HG02973 (cell line): ENCODE data around the gene ZNF117.
"Not testable (repeated sequence)": the region's sequence is repeated elsewhere in the genome, so short reads cannot be mapped to it uniquely, and the experiment has no call there.

ENCODE experiments used
- ATAC-seq: cut with Tn5 transposase; IDR thresholded peaks from one replicate; pipeline ENCODE4 v1.9.1; 2021; ENCODE audit warnings: moderate library complexity; ENCODE audit not compliant: unreplicated experiment

The ZNF117 gene

DNA sequence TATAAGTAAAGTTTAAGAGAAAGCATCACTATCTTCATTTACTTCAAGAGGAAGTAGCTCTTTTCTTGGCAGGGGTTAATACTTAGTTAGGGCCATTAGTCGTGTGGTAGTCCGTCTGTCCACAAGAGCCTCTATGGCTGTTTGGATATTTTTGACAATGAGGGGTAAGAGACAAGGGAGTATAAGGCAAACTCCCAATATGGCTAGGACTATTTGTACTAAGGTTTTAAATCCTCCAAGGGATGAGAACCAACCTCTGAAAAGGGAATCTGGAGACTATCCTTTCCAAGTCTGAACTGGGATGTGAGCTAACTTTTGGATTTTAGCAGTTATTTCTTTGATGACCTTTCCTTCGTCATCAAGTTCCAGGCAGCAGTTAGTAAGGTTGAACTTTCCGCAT is at the start of gene ZNF117:
Gene ZNF117, minus strand, starts transcription at position 101 of the 400 bp plus-strand sequence.
- no peak for ATAC-seq

DNA sequence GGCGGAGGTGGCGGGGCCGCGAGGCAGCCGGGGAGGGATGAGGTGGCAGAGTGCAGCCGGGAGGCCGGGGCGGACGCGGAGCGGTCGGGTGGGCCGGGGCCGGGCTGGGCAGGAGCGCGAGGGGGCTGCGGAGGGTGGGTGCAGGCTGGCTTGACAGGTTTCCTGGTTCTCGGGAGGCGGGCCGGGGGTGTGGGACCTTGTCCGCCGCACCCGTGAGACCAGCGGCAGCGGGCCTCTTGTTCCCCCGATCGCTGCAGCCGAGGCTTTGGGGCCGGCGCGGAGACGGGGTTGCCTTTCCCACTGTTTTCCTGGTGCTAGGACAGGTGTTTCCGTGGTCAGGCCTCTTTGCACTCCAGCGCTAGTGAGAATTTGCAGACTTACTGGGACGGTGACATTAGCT is 47.9 kb upstream of the ZNF117 start:
- ATAC-seq: peak; percentile 8

- peak; percentile 81 for ATAC-seq
Observed at GRCh38 chr7:65037740-65038688, 47.2 kb upstream of the ZNF117 start.

DNA sequence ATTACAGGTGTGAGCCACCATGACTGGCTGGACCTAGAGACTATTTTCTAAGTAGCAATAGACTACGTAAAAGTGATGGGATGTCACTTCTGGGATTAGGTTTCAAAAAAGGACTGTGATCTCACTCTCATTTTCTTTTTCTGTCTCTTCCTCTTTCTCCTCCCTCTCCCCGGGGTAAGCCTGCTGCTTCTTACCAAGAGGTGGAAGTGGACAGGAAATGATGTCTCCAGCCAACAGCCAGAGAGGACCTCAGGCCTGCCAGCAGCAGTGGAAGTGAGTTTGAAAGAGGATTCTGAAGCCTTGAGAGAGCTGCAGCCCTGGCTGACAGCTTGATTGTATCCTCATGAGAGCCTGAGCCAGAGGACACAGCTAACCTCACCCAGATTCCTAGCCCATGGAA is 45.7 kb upstream of the ZNF117 start:
- ATAC-seq: not testable (repeated sequence)

- not testable (repeated sequence) for ATAC-seq
Observed at GRCh38 chr7:65035469-65035868, 44.6 kb upstream of the ZNF117 start.

- not testable (repeated sequence) for ATAC-seq
Observed at GRCh38 chr7:65034120-65034782, 43.4 kb upstream of the ZNF117 start.

DNA sequence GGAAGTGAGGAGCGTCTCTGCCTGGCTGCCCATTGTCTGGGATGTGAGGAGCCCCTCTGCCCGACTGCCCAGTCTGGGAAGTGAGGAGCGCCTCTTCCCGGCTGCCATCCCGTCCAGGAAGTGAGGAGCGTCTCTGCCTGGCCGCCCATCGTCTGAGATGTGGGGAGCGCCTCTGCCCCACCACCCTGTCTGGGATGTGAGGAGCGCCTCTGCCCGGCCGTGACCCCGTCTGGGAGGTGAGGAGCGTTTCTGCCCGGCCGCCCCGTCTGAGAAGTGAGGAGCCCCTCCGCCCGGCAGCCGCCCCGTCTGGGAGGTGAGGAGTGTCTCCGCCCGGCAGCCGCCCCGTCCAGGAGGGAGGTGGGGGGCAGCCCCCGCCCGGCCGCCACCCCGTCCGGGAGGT is 42.6 kb upstream of the ZNF117 start:
- ATAC-seq: not testable (repeated sequence)

DNA sequence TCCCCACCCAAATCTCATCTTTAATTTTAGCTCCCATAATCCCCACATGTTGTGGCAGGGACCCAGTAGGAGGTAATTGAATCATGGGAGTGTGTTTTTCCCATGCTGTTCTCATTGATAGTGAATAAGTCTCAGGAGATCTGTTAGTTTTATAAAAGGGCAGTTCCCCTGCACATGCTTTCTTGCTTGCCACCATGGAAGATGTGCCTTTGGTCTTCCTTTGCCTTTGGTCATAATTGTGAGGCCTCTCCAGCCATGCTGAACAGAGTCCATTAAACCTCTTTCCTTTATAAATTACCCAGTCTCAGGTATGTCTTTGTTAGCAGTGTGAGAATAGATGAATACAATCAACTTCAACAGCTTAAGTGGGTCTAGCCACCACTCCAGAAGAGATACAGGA is 34.2 kb upstream of the ZNF117 start:
- not testable (repeated sequence) for ATAC-seq

DNA sequence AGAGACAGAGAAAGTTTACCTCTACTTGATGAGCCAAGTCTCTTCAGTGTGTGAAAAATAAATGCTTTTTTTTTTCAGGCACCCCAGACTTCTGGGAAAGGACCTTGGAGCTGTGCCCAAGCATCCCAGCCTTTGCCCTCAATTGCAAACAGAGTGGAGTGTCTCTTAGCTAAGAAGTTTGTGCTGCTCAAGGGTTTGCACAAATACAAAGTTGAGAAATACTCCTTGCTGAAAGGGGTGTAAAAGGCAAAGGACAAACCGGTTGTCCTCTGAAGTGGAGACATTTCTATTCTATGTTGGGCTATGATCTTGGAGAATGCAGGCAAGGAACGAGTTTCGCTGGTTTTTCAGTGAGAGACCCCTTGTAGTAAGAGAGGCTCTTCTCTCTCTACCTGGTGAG is 30.1 kb upstream of the ZNF117 start:
- ATAC-seq: not testable (repeated sequence)

DNA sequence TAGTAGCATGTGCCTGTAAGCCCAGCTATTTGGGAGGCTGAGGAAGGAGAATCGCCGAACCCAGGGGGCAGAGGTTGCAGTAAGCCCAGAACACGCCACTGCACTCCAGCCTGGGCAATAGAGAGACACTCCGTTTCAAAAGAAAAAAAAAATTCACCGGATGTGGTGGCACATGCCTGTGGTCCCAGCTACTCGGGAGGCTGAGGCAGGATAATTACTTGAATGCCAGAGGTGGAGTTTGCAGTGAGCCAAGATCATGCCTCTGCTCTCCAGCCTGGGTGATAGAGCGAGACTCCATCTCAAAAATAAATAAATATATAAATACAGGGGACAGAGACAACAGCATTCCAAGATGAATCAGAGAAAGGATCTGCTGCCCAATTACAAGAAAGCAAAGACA is 19.0 kb upstream of the ZNF117 start:
- not testable (repeated sequence) for ATAC-seq

GRCh38 chr7:65009394-65009793 is 18.6 kb upstream of the ZNF117 start:
- ATAC-seq: not testable (repeated sequence)

GRCh38 chr7:65007036-65007435 is 16.2 kb upstream of the ZNF117 start:
- not testable (repeated sequence) for ATAC-seq

DNA sequence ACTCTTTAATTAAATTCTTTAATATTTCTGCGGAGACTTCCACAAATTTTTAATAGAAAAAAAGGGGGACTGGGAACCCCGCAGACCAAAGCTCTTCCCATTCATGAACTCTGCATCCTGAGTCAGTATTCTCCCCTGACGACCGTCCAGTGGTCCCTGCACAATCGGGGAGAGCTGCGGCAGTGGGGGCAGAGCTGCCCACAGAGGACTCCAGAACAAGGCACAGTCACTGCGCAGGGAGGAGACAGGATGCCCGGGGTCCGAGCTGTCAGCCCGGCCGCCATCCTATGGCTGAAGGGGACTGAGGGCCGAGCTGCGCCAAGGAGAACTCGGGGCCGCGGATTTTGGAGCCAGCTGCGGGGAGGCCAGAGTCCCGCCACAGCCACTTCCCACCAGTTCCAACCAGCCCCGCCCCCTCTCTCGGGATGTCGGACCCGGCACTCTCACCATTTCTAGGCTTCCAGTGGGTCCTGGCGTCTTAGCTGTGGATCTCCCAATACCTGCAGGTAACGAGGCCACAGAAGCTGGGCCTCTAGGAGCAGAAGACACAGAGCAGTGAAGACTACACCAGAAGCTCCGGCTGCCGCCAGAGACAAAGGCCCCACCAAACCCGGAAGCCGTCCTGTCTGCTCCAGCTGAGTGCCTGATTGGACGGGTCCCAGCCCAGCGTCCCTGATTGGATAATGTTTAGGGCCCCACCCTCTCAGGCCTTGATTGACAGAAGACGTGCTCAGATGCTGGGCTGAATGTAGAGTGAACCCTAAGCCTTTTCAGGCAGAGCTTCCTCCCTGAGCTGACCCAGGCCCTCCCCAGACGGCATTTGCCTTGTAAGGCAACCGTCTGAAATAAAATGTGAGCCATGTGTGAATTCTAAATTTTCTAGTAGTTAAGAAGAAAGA is 15.5 kb upstream of the ZNF117 start, which contains the start of gene ERV3-1:
Gene ERV3-1, minus strand, starts transcription at position 594 of the 899 bp plus-strand sequence. CDS start 13,661 bp downstream, outside the sequence.
- peak; percentile 100 for ATAC-seq

DNA sequence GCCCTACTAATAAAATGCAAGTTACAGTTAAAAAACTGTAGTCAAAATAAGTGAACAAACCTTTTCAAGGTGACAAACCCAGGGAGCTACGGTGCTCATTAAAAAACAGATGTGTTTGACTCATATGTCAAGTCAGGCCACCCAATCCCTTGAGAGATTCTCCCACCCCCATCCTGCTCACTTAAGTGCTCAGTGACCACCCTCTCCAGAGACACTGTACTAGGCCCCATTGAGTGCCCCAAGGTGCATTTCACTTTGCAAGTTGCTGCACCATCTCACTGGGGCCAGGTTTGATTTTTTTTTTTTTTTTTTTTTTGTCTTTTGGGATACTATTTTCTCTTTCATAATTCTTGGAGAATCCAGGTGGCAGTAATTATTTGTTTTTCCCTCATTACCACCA is 13.7 kb upstream of the ZNF117 start:
- no peak for ATAC-seq

GRCh38 chr7:65002972-65003585 is 12.2 kb upstream of the ZNF117 start:
- no peak for ATAC-seq

GRCh38 chr7:65001291-65001814 is 10.5 kb upstream of the ZNF117 start:
- ATAC-seq: no peak

DNA sequence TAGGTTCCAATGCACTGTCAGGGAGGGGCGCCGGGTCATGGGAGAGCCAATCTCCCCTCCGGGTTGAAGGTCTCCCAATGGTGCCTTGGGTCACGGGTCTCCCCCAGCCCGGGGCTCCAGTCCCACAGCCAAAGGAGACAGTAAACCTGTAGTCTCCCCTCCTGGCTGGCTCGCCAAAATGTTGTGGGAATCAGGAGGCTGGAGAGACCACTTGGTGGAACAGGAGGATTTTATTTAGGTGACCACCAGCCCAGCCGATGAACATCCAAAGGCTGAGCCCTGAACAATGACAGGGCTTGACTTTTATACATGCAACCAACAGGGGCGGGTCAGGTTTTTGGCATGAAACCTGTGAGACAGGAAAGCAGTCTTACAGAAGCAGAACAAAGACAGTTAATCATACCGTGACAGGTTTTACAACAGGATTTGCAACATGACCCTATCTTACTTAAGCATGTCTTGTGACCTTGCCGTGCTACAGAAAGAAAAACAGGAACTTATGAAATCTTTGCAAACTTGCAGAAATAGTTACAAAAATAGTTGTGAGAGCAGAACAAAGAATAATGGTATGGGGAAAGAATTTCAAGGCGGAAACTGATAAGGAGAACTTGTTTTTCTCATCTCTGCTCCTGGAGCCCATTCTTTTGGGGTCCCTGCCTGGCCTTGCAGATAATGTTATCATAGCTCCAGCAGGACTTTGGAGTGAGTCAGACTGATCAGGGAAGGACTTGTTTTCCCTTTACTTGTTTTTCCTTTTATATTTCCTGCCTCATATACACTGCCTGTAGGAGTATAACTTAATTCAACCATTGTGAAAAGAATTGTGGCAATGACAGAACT is 8.5 kb upstream of the ZNF117 start:
- peak; percentile 70 for ATAC-seq

- no peak for ATAC-seq
Observed at GRCh38 chr7:64998865-64999164, 8.0 kb upstream of the ZNF117 start.

DNA sequence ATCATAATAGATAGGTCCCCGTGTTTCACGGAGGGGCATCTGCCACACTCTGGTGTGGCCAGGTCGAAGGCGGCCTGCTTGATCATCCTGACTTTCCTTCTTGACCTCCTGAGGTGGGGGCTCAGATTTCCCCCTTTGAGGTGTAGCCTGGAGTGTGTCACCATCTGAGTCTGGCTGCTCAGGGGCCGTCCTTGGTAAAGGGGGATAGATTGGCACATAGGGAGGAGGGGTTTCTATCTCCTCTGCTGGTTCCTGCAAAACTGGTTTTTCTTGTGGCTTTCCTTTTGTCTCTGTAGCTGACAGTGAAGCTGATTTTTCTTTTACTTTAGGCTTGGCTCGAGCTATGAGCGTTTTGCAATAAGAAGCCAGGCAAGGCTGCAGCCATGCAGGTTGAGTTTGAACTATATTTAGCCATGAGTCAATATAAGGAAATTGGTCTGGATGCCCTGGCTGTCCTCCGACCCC is 7.1 kb upstream of the ZNF117 start:
- ATAC-seq: no peak
